DOHH2 (cell line): ENCODE measurements around the gene HERC3.

Source experiments
- H3F3A ChIP-seq: fragments of 200-600 bp; sonication (generic), shearing (Covaris generic); 2 replicates; pipeline ENCODE4 v1.6.0; 2016; ENCODE audit warnings: antibody characterized with exemption, mild to moderate bottlenecking; ENCODE audit not compliant: control insufficient read depth, insufficient read depth
- H3K27ac ChIP-seq: fragments of 200-600 bp; sonication (generic); 2 replicates; pipeline ENCODE4 v1.5.1; 2014; ENCODE audit warnings: low read depth, mild to moderate bottlenecking, low read length, moderate library complexity
- H3K27me3 ChIP-seq: fragments of 200-600 bp; sonication (generic); 2 replicates; pipeline ENCODE4 v1.6.1; 2014; ENCODE audit warnings: mild to moderate bottlenecking, low read length, mixed read lengths; ENCODE audit not compliant: control insufficient read depth
- H3K36me3 ChIP-seq: fragments of 200-600 bp; sonication (generic); 2 replicates; pipeline ENCODE4 v1.6.1; 2014; ENCODE audit warnings: mild to moderate bottlenecking, low read length, moderate library complexity, mixed read lengths; ENCODE audit not compliant: control insufficient read depth
- H3K4me1 ChIP-seq: fragments of 200-600 bp; sonication (generic); 2 replicates; pipeline ENCODE4 v1.6.1; 2014; ENCODE audit warnings: mild to moderate bottlenecking, low read length, mixed read lengths; ENCODE audit not compliant: control insufficient read depth
- H3K4me2 ChIP-seq: fragments of 200-600 bp; sonication (generic); 2 replicates; pipeline ENCODE4 v1.6.0; 2014; ENCODE audit warnings: mild to moderate bottlenecking, low read length, moderate library complexity
- H3K4me3 ChIP-seq: fragments of 200-600 bp; sonication (generic); 2 replicates; pipeline ENCODE4 v1.5.1; 2014; ENCODE audit warnings: mild to moderate bottlenecking, low read length, mixed read lengths
- H3K79me2 ChIP-seq: fragments of 200-600 bp; sonication (generic); 2 replicates; pipeline ENCODE4 v1.6.1; 2014; ENCODE audit warnings: mild to moderate bottlenecking, low read length, mixed read lengths; ENCODE audit not compliant: control insufficient read depth
- H3K9me2 ChIP-seq: fragments of 200-600 bp; sonication (generic); replicated peaks from 2 replicates; pipeline ENCODE4 v1.6.1; 2014; ENCODE audit warnings: mild to moderate bottlenecking, low read length, mixed read lengths; ENCODE audit not compliant: control insufficient read depth
- H3K9me3 ChIP-seq: fragments of 200-600 bp; sonication (generic); 2 replicates; pipeline ENCODE4 v1.6.1; 2014; ENCODE audit warnings: antibody characterized with exemption, low read length, mixed read lengths; ENCODE audit not compliant: control insufficient read depth, insufficient read depth
- H4K20me1 ChIP-seq: fragments of 200-600 bp; sonication (generic); 2 replicates; pipeline ENCODE4 v1.6.0; 2014; ENCODE audit warnings: low read depth, mild to moderate bottlenecking, antibody characterized with exemption, low read length, moderate library complexity; ENCODE audit not compliant: control insufficient read depth, insufficient read depth
- CTCF ChIP-seq: fragments of 200-600 bp; sonication (generic); IDR thresholded peaks from one replicate; pipeline ENCODE4 v1.5.1; 2014; ENCODE audit warnings: antibody characterized with exemption, mild to moderate bottlenecking, low read depth, low read length; ENCODE audit not compliant: poor library complexity, severe bottlenecking
- EZH2phosphoT487 ChIP-seq: fragments of 200-600 bp; sonication (generic); IDR thresholded peaks from 2 replicates; pipeline ENCODE4 v1.6.1; 2017; ENCODE audit warnings: borderline replicate concordance, mild to moderate bottlenecking, antibody characterized with exemption, low read length, moderate library complexity, mixed read lengths

The HERC3 gene

GRCh38 chr4:88705223-88705622, 112.9 kb downstream of the HERC3 start:
- Histone ChIP-seq H3K36me3 (no peaks in the 10 kb centered on the region), H3K4me2 (no peak overlapping the region), H3K27ac (no peak overlapping the region), H3K4me3 (no peak overlapping the region), H3K9me2 (no peaks in the 10 kb centered on the region), H3K27me3 (no peaks in the 10 kb centered on the region), H3K79me2 (no peaks in the 10 kb centered on the region), H4K20me1 (no peaks in the 10 kb centered on the region), H3K9me3 (no peaks in the 10 kb centered on the region), H3F3A (no peaks in the 10 kb centered on the region), H3K4me1 (no peaks in the 10 kb centered on the region)
- TF ChIP-seq EZH2phosphoT487 (no peak), CTCF (no peak)

- Histone ChIP-seq H4K20me1 (no peaks in the 10 kb centered on the region), H3K4me2 (no peak overlapping the region), H3K27me3 (no peaks in the 10 kb centered on the region), H3K4me1 (no peaks in the 10 kb centered on the region), H3K9me3 (no peaks in the 10 kb centered on the region), H3K4me3 (no peak overlapping the region), H3K9me2 (no peaks in the 10 kb centered on the region), H3F3A (no peaks in the 10 kb centered on the region), H3K36me3 (no peaks in the 10 kb centered on the region), H3K27ac (no peak overlapping the region), H3K79me2 (no peaks in the 10 kb centered on the region)
- TF ChIP-seq EZH2phosphoT487 (no peak), CTCF (no peak)
Observed at GRCh38 chr4:88705805-88706492, 113.7 kb downstream of the HERC3 start.

- Histone ChIP-seq H3K36me3 (no peaks in the 10 kb centered on the region), H3K4me2 (no peak overlapping the region)
Observed at GRCh38 chr4:88706574-88706973, 114.3 kb downstream of the HERC3 start.

More at GRCh38 chr4:88706574-88706973, 114.3 kb downstream of the HERC3 start:
- H3K4me3 ChIP-seq = no peak overlapping the region
- no peaks in the 10 kb centered on the region for H3F3A ChIP-seq
- TF ChIP-seq EZH2phosphoT487 = no peak
- no peak for TF ChIP-seq CTCF
- H3K9me3 ChIP-seq = no peaks in the 10 kb centered on the region
- no peaks in the 10 kb centered on the region for H3K9me2 ChIP-seq
- no peaks in the 10 kb centered on the region for H3K79me2 ChIP-seq
- no peaks in the 10 kb centered on the region for H4K20me1 ChIP-seq
- no peaks in the 10 kb centered on the region for H3K27me3 ChIP-seq
- H3K27ac ChIP-seq = no peak overlapping the region
- H3K4me1 ChIP-seq = no peaks in the 10 kb centered on the region
